Measurements from ENCODE around the gene MAGI1.
"Not testable (repeated sequence)": the region's sequence is repeated elsewhere in the genome, so short reads cannot be mapped to it uniquely, and the experiment has no call there.

MAGI1 gene

GRCh38 chr3:65720989-65721737, 317.6 kb downstream of the MAGI1 start:
- no peak overlapping the region for H3K4me3 ChIP-seq (ENCODE audit: low read length)
- DNase-seq (ENCODE audit: low read depth, low spot score) = no peak

GRCh38 chr3:65719639-65720038, 319.1 kb downstream of the MAGI1 start:
- DNase-seq (ENCODE audit: low read depth, low spot score); H3K4me3 ChIP-seq (ENCODE audit: low read length): not testable (repeated sequence)

GRCh38 chr3:65717676-65718346, 320.9 kb downstream of the MAGI1 start:
- DNase-seq (ENCODE audit: low read depth, low spot score) = no peak
- H3K4me3 ChIP-seq (ENCODE audit: low read length) = no peak overlapping the region

GRCh38 chr3:65716071-65716751, 322.5 kb downstream of the MAGI1 start:
- no peak for DNase-seq (ENCODE audit: low read depth, low spot score)
- H3K4me3 ChIP-seq (ENCODE audit: low read length) = no peak overlapping the region

GRCh38 chr3:65714134-65714533, 324.6 kb downstream of the MAGI1 start:
- no peak overlapping the region for H3K4me3 ChIP-seq (ENCODE audit: low read length)
- no peak for DNase-seq (ENCODE audit: low read depth, low spot score)

- DNase-seq (ENCODE audit: low read depth, low spot score) = no peak
Observed at GRCh38 chr3:65713016-65713415, 325.7 kb downstream of the MAGI1 start.

GRCh38 chr3:65712140-65712539, 326.6 kb downstream of the MAGI1 start:
- no peak for DNase-seq (ENCODE audit: low read depth, low spot score)
- H3K4me3 ChIP-seq (ENCODE audit: low read length) = no peak overlapping the region

More at GRCh38 chr3:65713016-65713415, 325.7 kb downstream of the MAGI1 start:
- H3K4me3 ChIP-seq (ENCODE audit: low read length) = no peak overlapping the region

- no peak for DNase-seq (ENCODE audit: low read depth, low spot score)
- no peak overlapping the region for H3K4me3 ChIP-seq (ENCODE audit: low read length)
Observed at GRCh38 chr3:65706776-65707568, 331.7 kb downstream of the MAGI1 start.

GRCh38 chr3:65706301-65706700, 332.4 kb downstream of the MAGI1 start:
- no peak for DNase-seq (ENCODE audit: low read depth, low spot score)
- no peak overlapping the region for H3K4me3 ChIP-seq (ENCODE audit: low read length)

GRCh38 chr3:65703820-65704219, 334.9 kb downstream of the MAGI1 start:
- no peak overlapping the region for H3K4me3 ChIP-seq (ENCODE audit: low read length)
- DNase-seq (ENCODE audit: low read depth, low spot score) = no peak

GRCh38 chr3:65703026-65703425, 335.7 kb downstream of the MAGI1 start:
- no peak for DNase-seq (ENCODE audit: low read depth, low spot score)
- H3K4me3 ChIP-seq (ENCODE audit: low read length) = no peak overlapping the region

GRCh38 chr3:65702202-65702601, 336.5 kb downstream of the MAGI1 start:
- no peak for DNase-seq (ENCODE audit: low read depth, low spot score)
- no peak overlapping the region for H3K4me3 ChIP-seq (ENCODE audit: low read length)

GRCh38 chr3:65701516-65701915, 337.2 kb downstream of the MAGI1 start:
- DNase-seq (ENCODE audit: low read depth, low spot score) = no peak
- H3K4me3 ChIP-seq (ENCODE audit: low read length) = no peak overlapping the region

- DNase-seq (ENCODE audit: low read depth, low spot score) = no peak
- H3K4me3 ChIP-seq (ENCODE audit: low read length) = no peak overlapping the region
Observed at GRCh38 chr3:65689436-65689835, 349.3 kb downstream of the MAGI1 start.

GRCh38 chr3:65687741-65688140, 351.0 kb downstream of the MAGI1 start:
- no peak for DNase-seq (ENCODE audit: low read depth, low spot score)
- H3K4me3 ChIP-seq (ENCODE audit: low read length) = no peak overlapping the region

- no peak overlapping the region for H3K4me3 ChIP-seq (ENCODE audit: low read length)
- DNase-seq (ENCODE audit: low read depth, low spot score) = no peak
Observed at GRCh38 chr3:65685621-65686235, 353.0 kb downstream of the MAGI1 start.

GRCh38 chr3:65678516-65678915, 360.2 kb downstream of the MAGI1 start:
- no peak overlapping the region for H3K4me3 ChIP-seq (ENCODE audit: low read length)
- DNase-seq (ENCODE audit: low read depth, low spot score) = no peak

- no peak overlapping the region for H3K4me3 ChIP-seq (ENCODE audit: low read length)
- DNase-seq (ENCODE audit: low read depth, low spot score) = no peak
Observed at GRCh38 chr3:65677486-65678010, 361.2 kb downstream of the MAGI1 start.

GRCh38 chr3:65676580-65676979, 362.1 kb downstream of the MAGI1 start:
- DNase-seq (ENCODE audit: low read depth, low spot score) = no peak
- H3K4me3 ChIP-seq (ENCODE audit: low read length) = no peak overlapping the region

Measured in Jurkat, Clone E6-1 (cell line).